Stomach (tissue), 9 donors: ENCODE data around the gene RABGAP1L. TPM values are rescaled to one million over a fixed set of nuclear protein-coding genes. Genes with fewer than 3 reads are reported as not detected.

ENCODE experiments used
- DNase-seq, 2 donors: peaks; one replicate each; pipeline versions ENCODE4 v3.0.0 to v3.0.0-alpha.2; 2013 to 2019
- H3K27ac ChIP-seq, 5 donors: fragments of 200-600 bp in 4 of 5; sonication (generic) in 4 of 5; one replicate each; pipeline ENCODE4 v1.5.1; 2013 to 2019; ENCODE audit warnings: mild to moderate bottlenecking in 1 of 5, moderate library complexity in 1 of 5
- H3K27me3 ChIP-seq, 3 donors: fragments of 200-600 bp; sonication (generic); one replicate each; pipeline ENCODE4 v1.5.1; 2017 to 2019; ENCODE audit warnings: mixed run types in 1 of 3
- H3K36me3 ChIP-seq, 4 donors: fragments of 200-600 bp; sonication (generic); 1 replicate in 3 of 4; 2 replicates in 1 of 4; pipeline ENCODE4 v1.5.1; 2016 to 2019
- H3K4me1 ChIP-seq, 4 donors: fragments of 200-600 bp; sonication (generic); one replicate each; pipeline ENCODE4 v1.5.1; 2016 to 2019
- H3K4me3 ChIP-seq, 4 donors: fragments of 200-600 bp; sonication (generic) in 3 of 4; one replicate each; pipeline ENCODE4 v1.5.1; 2016 to 2019; ENCODE audit warnings: mild to moderate bottlenecking in 1 of 4
- H3K9me3 ChIP-seq, 4 donors: fragments of 200-600 bp; sonication (generic); one replicate each; pipeline ENCODE4 v1.5.1; 2016 to 2019
- CTCF ChIP-seq, 7 experiments: fragments of 450-650 bp in 4 of 7; fragments of 200-600 bp in 3 of 7; sonication (generic) in 3 of 7; IDR thresholded peaks; one replicate each; pipeline ENCODE4 v1.5.1; 2016 to 2019; ENCODE audit warnings: antibody characterized with exemption in 7 of 7, control low read depth in 2 of 7, mild to moderate bottlenecking in 1 of 7
- EP300 ChIP-seq: sonication (generic); formaldehyde crosslinking; IDR thresholded peaks from one replicate; pipeline ENCODE4 v1.6.1; 2017; ENCODE audit warnings: antibody characterized with exemption
- POLR2A ChIP-seq, 4 donors: fragments of 450-650 bp; IDR thresholded peaks; one replicate each; pipeline ENCODE4 v1.6.1; 2016; ENCODE audit warnings: antibody characterized with exemption in 4 of 4, control low read depth in 2 of 4, mild to moderate bottlenecking in 1 of 4, moderate library complexity in 1 of 4
- POLR2AphosphoS5 ChIP-seq, 3 donors: sonication (generic); formaldehyde crosslinking; IDR thresholded peaks; one replicate each; pipeline ENCODE4 v1.6.1; 2016; ENCODE audit warnings: antibody characterized with exemption in 3 of 3
- WGBS, 5 donors: extraction: QIAGEN DNeasy Blood & Tissue Kit in 3 of 5; methylation state at CpG; one replicate each; pipeline versions ENCODE4 v1.1.5 to v1.1.7; 2013 to 2018; 5-methylcytosine and 5-hydroxymethylcytosine counted together
- intact Hi-C: fragments of 100-400 bp; cut with DNase I; formaldehyde crosslinking; loops from one replicate; pipeline ENCODE4 v1.15.1; 2023; ENCODE audit warnings: low total_unique reads
- polyA plus RNA-seq, 3 donors: library from polyadenylated mRNA; stranded (reverse); fragments of 200-250 nt; gene quantifications; one replicate each; pipeline ENCODE4 v1.2.3, GENCODE V29; 2013
- total RNA-seq, 5 donors: library from RNA; depleted of rRNA; stranded (reverse); fragments of >200 nt; gene quantifications; one replicate each; pipeline versions ENCODE4 v1.1.0 to v1.2.3, GENCODE V29; 2014 to 2016
- donor health status: healthy with polysubstance abuse.
- donor health status: Bipolar disorder and iron deficiency.
- donor health status: healthy.

Gene RABGAP1L
- total and polyA plus RNA-seq, 8 donors = 14.2 to 238 (median 57.9) TPM

- intact Hi-C loops = no loop called here
- Histone ChIP-seq H3K36me3 (no peaks in the 10 kb centered on the region), H3K4me3 (no peak overlapping the region), H3K9me3 (no peaks in the 10 kb centered on the region), H3K27ac (no peak overlapping the region), H3K27me3 (no peaks in the 10 kb centered on the region), H3K4me1 (no peaks in the 10 kb centered on the region)
- TF ChIP-seq POLR2A (IDR thresholded peaks at IDR 0.05) = no peak
- TF ChIP-seq EP300 = no peak
- no peak for TF ChIP-seq CTCF (IDR thresholded peaks at IDR 0.05)
- 87 to 95% (median 92%) methylated on average over 2 of the region's 2 CpGs for WGBS, 5 donors
- no peak for DNase-seq
Measured at GRCh38 chr1:174197088-174197487, 37.8 kb downstream of the RABGAP1L start.

GRCh38 chr1:174197547-174197946, 38.2 kb downstream of the RABGAP1L start:
- DNase-seq = no peak
- Histone ChIP-seq H3K4me3 (no peak overlapping the region), H3K27me3 (no peaks in the 10 kb centered on the region), H3K9me3 (no peaks in the 10 kb centered on the region), H3K4me1 (no peaks in the 10 kb centered on the region), H3K36me3 (no peaks in the 10 kb centered on the region), H3K27ac (no peak overlapping the region)
- 97 to 99% (median 98%) methylated on average over 10 of the region's 10 CpGs for WGBS, 5 donors
- intact Hi-C loops = no loop called here
- no peak for TF ChIP-seq EP300
- no peak for TF ChIP-seq POLR2AphosphoS5 (IDR thresholded peaks at IDR 0.05)
- no peak for TF ChIP-seq CTCF (IDR thresholded peaks at IDR 0.05)
- no peak for TF ChIP-seq POLR2A (IDR thresholded peaks at IDR 0.05)

- Histone ChIP-seq H3K27me3 (no peaks in the 10 kb centered on the region), H3K4me1 (no peaks in the 10 kb centered on the region), H3K4me3 (no peak overlapping the region), H3K9me3 (no peaks in the 10 kb centered on the region), H3K27ac (no peak overlapping the region), H3K36me3 (no peaks in the 10 kb centered on the region)
- TF ChIP-seq POLR2A (IDR thresholded peaks at IDR 0.05) (no peak), CTCF (IDR thresholded peaks at IDR 0.05) (no peak), EP300 (no peak), POLR2AphosphoS5 (IDR thresholded peaks at IDR 0.05) (no peak)
- intact Hi-C loops = no loop called here
- no peak for DNase-seq
Measured at GRCh38 chr1:174198202-174198601, 38.9 kb downstream of the RABGAP1L start.

GRCh38 chr1:174200746-174201145, 41.4 kb downstream of the RABGAP1L start:
- Histone ChIP-seq H3K4me1 (peaks cover 0 to 4% (median 1%) of the 10 kb centered on the region in 4 donors), H3K36me3 (no peaks in the 10 kb centered on the region), H3K9me3 (no peaks in the 10 kb centered on the region), H3K4me3 (no peak overlapping the region), H3K27me3 (no peaks in the 10 kb centered on the region), H3K27ac (no peak overlapping the region)
- no peak for TF ChIP-seq POLR2AphosphoS5 (IDR thresholded peaks at IDR 0.05)
- no peak for TF ChIP-seq CTCF (IDR thresholded peaks at IDR 0.05)
- no peak for TF ChIP-seq EP300
- TF ChIP-seq POLR2A (IDR thresholded peaks at IDR 0.05) = no peak
- intact Hi-C loops = no loop called here
- WGBS, 5 donors = 66 to 81% (median 71%) methylated on average over 4 of the region's 4 CpGs
- DNase-seq = no peak
